GM18526 (cell line): ENCODE measurements around the gene INPP5A.

Source experiments
- POLR2A ChIP-seq: IDR thresholded peaks from 3 replicates; pipeline ENCODE4 v1.6.1; 2011; ENCODE audit not compliant: insufficient read length; ENCODE audit errors: extremely low read depth

The INPP5A gene

DNA sequence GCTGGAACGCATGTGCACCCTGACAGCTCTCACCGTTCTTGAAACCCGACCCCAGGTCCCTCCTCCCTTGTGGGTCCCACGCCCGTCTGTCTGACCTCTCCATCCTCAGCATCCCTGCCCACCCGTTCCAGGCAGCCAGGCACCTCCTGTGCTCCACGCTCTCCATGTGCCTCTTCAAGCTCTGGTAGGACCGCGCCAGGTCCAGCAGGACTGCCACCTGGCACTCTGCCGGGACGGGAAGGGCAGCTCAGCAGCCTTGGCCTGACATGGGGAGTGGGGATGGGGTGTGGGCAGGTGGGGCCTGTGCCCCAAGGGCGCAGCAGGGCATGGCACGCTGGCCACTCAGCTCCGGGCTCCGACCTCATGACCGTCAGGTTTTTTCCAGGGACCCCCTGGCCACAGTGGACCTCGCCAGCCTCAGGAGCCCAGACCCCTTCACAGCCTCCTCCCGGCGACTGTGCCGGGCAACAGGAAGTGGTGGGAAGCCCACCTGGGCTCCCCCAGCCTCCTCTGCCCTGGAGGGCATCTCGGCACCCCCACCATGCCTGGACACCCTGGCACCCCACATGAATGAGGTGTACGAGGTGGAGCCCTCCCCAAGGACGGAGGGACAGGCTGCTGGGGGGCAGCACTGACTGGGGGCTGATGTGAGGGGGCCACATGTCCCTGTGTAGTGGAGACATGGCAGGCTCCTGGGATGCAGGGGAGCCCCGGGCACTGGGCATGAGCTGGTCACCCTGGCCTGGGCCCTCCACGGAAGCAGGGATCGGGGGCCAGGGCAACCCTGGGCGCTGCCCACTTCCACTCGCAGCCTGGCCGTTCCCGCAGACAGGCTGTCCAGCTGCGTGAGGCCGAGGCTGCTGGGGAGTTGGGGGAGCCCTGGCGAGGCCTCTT, 273.5 kb downstream of the INPP5A start:
- TF ChIP-seq POLR2A: no peak

DNA sequence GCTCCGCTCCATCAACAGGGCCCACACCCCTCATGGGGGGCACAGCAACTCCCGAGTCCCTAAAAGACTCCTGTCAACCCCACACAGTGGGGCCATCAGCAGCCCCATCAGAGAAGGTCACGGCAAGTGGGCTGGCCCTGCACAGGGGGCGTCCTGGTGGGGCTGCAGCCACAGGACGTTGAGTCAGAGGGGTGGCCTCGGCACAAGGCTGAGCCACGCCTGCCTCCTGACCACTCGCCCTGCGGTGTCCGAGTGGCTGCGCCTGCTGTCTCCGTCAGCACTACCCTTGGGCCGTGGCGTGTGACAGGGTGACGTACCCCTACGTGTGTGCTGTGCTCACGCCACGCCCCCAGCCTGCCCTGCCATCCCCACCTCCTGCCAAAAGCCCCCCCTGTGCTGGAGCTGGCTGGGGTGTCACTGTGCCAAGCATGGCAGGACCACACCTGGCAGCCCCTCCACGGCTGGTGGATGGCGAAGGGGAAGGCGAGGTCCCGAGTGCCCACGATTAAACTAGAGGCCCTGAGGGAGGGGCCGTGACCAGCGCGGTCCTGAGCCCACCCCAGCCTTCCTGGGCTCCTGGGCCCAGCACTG, 274.4 kb downstream of the INPP5A start:
- TF ChIP-seq POLR2A: no peak

DNA sequence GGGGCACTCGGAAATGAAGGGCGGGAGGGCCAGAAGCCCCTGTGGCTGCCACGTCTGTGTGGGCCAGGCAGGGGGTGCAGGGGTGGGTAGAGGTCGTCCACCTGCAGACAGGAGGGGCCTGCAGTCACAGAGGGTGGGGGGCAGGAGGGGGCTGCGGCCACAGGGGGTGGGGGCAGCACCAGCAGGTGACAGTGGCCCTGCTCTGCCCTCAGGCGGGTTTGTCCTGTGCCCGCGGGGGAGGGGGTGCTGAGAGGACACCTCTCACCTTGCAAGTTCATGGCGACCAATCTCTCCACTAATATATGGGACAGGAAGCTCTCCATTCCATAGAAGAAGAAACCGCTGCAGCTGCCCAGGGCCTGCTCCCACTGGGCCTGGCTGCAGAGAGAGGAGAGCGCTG, 274.9 kb downstream of the INPP5A start:
- no peak for TF ChIP-seq POLR2A

DNA sequence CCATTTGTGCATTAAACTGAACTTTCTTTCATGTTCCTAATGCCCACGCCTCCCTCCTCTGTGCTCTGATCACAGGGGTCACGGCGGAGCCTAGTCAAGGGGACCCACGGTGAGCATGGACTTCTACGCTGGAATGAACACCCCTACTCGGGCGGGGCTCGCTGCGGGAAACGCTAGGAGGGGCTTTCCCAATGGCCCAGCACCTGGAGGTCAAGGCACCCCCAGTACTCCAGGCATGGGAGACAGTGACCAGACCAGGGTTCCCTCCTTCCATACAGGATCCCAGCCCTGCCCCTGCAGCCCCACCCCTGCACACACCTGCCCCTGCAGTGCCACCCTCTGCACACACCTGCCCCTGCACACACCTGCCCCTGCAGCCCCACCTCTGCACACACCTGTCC, 275.4 kb downstream of the INPP5A start:
- no peak for TF ChIP-seq POLR2A

DNA sequence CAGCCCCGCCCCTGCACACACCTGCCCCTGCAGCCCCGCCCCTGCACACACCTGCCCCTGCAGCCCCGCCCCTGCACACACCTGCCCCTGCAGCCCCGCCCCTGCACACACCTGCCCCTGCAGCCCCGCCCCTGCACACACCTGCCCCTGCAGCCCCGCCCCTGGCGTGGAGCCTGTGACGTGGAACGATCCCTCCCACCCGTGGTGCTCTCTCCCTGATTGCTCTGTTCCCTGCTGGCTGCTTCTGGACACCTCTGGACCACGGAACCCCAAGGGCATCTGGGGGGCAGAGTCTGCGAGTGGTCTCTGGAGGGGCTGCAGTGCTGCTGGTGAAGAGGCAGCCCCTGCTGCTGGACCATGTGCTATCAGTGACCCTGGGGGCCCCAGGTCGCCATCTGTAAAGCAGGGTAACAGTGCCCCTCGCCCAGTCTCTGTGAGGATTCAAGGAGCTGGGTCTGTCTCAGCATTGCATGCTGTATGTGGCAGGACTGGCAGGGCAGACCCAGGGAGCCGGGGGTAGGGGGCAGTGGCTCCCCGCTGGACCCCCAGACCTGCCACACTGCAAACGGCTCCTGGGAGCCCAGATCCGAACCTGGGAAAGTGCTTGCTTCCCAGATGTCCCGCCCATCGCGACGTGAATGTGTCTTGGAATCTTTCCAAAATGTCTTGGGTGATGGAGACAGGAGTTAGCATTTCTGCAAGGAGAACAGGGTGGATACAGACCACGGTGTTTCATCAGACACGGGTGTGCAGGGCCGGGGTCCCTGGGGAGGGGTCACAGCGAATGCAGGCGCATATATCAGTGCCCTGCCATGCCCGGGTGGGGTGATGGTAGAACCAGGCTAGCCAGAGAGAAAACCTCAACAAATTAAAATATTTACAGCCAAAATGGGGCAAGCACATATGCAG, 276.2 kb downstream of the INPP5A start:
- no peak for TF ChIP-seq POLR2A

DNA sequence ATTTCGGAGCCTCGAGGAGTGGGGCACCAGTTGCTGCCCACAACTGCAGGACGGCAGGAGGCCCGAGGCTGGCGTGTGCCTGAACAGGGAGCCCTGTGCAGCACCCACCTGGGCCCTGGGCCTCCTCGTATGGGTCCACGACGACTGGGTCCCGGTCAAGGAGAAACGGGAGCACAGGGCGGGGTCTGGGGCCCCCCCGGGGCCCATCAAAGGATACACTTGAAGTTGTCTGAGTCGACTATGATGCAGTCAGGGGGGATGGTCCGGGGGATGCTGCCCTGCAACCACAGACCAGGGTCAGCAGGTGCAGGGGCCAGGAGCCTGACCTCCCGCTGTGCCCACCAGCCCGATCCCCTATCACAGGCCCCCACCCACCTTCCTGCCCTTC, 276.9 kb downstream of the INPP5A start:
- TF ChIP-seq POLR2A: no peak

DNA sequence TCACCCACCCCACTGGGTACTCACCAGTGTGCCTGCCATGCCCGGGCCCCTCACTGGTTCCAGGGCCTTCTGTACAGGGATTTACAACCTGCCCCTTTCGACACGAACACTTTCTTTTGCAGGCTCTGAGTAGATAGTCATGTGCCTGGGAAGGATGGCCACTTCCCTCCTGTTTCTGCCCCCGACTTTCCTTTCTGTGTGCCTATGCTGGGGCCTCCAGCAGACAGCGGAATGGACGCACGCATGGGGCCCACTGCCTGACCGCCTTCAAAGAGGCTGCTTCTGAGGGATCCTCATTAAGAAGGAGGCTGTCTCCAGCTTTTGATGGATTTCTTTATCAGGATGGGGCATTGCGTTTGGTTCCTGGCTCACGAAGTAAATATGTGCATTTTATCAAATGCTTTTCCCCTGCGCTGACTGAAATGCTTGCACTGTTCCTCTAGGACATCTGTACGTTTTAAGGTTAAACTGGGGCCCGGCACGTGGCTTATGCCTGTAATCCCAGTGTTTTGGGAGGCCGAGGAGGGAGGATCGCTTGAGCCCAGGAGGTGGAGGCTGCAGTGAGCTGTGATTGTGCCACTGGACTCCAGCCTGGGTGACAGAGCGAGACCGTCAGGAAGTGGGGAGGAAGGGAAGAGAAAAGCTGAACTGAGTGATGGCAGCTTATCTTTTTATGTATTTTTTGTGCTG, 277.7 kb downstream of the INPP5A start:
- no peak for TF ChIP-seq POLR2A

DNA sequence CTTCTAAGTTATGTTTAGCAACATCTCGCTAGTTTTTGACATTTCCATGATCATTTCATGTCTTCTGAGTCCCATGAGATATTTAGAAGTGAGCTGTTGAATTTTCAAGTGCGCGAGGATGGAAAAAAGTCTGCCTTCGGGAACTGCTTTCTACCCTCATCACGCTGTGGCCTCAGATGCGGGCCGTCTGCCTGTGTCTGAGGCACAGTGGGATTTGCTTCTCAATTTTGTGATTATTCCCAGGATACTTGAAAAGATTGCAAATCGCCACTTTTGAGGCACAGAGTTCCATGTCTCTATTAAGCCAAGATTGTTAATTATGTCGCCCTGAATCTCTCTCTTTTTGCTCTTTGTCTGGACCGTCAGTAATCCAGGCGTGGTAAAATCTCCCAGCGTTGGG, 279.1 kb downstream of the INPP5A start:
- TF ChIP-seq POLR2A: no peak

DNA sequence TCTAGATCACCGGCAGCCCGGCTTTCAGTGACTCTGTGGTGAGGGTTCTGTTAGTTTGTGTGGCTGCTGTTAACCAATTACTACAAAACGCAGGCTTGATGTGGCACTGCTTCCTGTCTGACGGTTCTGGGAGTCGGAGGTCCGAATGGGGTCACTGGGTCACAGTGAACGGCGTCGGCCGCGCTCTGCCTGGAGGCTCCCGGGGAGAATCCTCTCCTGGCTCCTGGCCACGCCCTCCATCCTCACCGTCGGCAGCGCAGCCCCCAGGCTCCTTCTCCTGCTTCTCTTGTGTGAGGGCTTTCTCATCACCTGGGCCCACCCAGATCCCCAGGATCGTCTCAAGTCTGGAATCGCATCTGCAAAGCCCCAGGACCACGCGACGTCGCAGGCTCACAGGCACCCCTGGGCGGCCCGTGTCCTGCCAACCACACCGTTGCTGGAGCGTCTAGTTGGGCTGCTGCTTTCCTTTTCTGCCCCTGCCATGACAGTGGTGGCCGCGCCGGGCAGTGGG, 280.2 kb downstream of the INPP5A start:
- TF ChIP-seq POLR2A: no peak

DNA sequence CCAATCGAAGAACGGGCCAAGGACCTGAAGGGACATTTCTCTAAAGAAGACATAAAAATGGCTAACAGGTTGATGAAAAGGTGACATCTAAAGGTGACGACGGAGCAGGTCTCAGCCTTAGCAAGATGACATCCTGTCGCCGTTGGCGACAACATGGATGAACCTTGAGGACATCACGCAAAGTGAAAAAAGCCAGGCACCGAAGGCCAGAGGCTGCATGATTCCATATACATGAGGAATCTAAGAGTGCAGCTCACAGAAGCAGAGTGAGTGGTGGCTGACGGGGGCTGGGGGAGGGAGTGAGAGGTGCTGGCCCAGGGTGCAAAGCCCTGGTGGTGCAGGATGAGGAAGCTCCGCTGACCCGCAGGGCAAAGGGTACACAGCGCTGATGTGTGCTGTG, 282.5 kb downstream of the INPP5A start:
- no peak for TF ChIP-seq POLR2A

DNA sequence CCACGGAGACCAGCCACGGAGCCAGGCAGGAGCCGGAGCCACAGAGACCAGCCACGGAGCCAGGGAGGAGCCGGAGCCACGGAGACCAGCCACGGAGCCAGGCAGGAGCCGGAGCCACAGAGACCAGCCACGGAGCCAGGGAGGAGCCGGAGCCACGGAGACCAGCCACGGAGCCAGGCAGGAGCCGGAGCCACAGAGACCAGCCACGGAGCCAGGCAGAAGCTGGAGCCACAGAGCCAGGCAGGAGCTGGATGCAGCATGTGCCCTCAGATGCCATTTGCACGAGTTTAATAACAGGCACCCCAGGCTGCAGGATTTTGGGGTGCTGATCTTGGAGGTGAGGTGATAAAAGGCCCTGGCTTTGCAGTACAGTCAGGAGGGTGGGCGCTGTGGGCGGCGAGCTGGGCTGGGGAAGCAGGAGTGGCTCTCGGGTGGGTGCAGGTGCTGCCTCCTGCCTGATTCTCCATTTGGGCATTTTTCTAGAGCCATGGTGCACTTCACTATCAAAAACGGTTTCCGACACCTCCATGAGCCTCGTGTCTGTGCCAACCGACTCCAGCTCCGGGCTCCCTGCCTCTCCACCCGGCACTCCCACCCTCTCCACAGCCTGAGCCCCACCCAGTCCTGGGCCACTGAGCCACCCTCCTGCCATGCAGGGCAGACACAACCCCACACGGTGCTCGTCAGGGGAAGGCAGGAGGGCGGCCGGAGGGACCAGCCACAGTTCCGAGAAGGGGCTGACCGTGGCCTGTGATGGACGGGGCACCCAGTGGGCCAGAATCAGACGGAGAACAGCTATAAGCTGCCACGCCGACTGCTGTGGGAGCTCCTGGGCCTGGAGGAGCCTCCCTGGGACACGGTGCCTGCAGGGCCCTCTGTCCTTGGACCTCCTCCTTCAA, 289.2 kb downstream of the INPP5A start:
- TF ChIP-seq POLR2A: no peak

DNA sequence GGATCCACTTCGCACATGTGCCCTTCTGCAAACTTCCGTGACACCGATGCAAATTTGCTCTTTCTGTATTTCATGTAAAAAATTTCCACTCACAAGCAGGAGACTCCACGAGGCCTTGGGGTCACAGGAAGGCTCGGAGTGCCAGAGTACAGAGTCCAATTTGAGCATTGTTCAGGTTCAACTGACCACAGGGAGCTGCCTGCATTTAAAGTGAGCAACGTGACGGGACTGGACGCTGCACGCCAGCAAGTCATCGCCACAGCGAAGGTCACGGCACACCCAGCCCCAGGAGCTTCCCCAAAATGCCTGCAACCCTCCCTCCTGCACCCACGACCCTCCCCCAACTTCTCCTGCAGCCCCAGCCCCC, 289.8 kb downstream of the INPP5A start:
- TF ChIP-seq POLR2A: no peak

DNA sequence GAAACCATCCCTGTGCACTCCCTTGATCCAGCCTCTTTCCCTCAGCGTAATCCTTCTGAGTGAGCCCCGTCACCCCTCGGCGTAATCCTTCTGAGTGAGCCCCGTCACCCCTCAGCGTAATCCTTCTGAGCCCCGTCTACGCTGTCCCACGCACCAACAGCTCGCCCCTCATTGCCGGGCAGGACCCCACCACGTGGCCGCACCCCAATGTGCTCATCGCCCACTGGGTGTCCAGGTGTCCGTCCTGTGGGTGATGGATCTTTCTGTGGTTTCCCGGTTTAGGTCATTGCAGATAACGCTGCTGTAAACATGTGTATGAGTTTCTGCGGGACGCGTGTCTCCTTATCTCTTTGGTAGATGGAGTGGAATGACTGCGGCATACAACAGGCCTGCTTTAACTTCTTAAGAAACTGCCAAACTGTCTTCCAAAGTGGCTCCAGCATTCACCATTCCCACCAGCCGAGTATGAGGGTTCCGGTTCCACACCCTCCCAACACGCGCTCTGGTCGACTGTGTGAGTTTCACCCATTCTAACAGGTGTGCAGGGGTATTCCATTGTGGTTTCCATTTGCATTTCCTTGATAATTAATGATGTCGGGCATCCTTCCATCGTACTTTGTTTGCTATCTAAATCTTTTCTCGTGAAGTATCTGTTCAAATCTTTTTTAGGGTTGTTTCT, 290.4 kb downstream of the INPP5A start:
- no peak for TF ChIP-seq POLR2A

DNA sequence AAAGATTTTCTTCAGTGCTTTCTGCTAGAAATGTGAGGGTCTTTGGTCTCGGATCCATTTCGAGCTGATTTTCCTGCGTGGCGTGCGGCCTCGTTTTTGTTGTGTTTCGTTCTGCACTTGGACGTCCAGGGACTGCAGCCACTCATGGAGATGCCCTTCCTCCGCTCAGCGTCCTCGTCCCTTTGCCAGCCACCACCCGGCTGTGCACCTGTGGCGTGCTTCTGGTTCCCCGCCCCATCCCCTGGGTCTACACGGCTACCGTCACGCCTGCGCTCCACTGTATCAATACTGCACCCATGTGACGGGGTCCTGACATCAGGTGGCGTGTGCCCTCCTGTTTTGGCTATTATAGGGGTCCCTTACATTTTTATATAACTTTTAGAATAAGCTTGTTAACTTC, 291.1 kb downstream of the INPP5A start:
- TF ChIP-seq POLR2A: no peak

DNA sequence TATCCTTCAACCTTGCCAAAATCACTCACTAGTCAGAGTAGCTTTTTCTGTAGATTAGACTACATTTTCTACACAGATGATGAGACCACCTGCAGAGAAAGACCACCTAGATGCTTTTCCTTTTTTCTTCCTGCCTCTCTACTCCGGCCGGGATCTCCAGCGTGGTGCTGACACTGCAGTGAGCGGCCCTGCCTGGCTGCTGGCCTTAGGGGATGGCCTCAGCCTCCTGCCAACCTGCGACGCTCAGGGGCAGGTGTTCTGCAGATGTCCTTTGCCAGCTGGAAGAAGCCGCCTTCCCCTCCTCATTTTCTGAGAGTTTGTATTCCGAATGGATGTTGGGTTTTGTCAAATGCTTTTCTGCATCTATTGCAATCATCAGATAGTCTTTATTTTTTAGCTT, 291.8 kb downstream of the INPP5A start:
- no peak for TF ChIP-seq POLR2A
